Glutamatergic neuron (in vitro differentiated cells): Measurements from ENCODE around the gene IZUMO1. TPM values are rescaled to one million over a fixed set of nuclear protein-coding genes. Genes with fewer than 3 reads are reported as not detected.
A peak's percentile ranks its signal among the peaks of the same experiment; 100 is the strongest.

Experiments used
- DNase-seq: peaks from one replicate; pipeline ENCODE4 v3.0.0; 2022
- H3K27ac Mint-ChIP-seq: one replicate; pipeline ENCODE4 v1.8.0; 2020; ENCODE audit warnings: mild to moderate bottlenecking, mixed read lengths, inconsistent platforms; ENCODE audit not compliant: unreplicated experiment
- H3K27me3 Mint-ChIP-seq: one replicate; pipeline ENCODE4 v1.8.0; 2020; ENCODE audit warnings: mild to moderate bottlenecking, moderate library complexity, mixed read lengths, inconsistent platforms; ENCODE audit not compliant: unreplicated experiment
- H3K36me3 Mint-ChIP-seq: one replicate; pipeline ENCODE4 v1.8.0; 2020; ENCODE audit warnings: mild to moderate bottlenecking, mixed read lengths, inconsistent platforms; ENCODE audit not compliant: unreplicated experiment
- H3K4me1 Mint-ChIP-seq: one replicate; pipeline ENCODE4 v1.8.0; 2020; ENCODE audit warnings: mild to moderate bottlenecking, low read depth, mixed read lengths, inconsistent platforms; ENCODE audit not compliant: unreplicated experiment
- H3K4me3 Mint-ChIP-seq: one replicate; pipeline ENCODE4 v1.8.0; 2020; ENCODE audit warnings: mild to moderate bottlenecking, mixed read lengths, inconsistent platforms; ENCODE audit not compliant: unreplicated experiment
- H3K9me3 Mint-ChIP-seq: one replicate; pipeline ENCODE4 v1.8.0; 2020; ENCODE audit warnings: mild to moderate bottlenecking, moderate library complexity, mixed read lengths, inconsistent platforms; ENCODE audit not compliant: unreplicated experiment
- CTCF ChIP-seq: fragments of 200-600 bp; sonication (generic); IDR thresholded peaks from one replicate; pipeline ENCODE4 v1.5.0; 2021; ENCODE audit not compliant: partially characterized antibody, unreplicated experiment
- total RNA-seq: library from RNA; stranded (reverse); fragmentation: NEBNext Ultra II Directional; extraction: Animal tissue kit (Norgen Biotek cat#: 25700); gene quantifications from one replicate; pipeline ENCODE4 v1.2.1, GENCODE V29; 2021; ENCODE audit not compliant: unreplicated experiment

The IZUMO1 gene
- total RNA-seq, 1 donor from 2014 or later, result not detected

GRCh38 chr19:48750771-48751504, 4.2 kb upstream of the IZUMO1 start:
- H3K4me1 Mint-ChIP-seq, result peaks cover 7% of the 10 kb centered on the region
- no peaks in the 10 kb centered on the region for H3K36me3 Mint-ChIP-seq
- DNase-seq, result no peak
- peaks cover 6% of the 10 kb centered on the region for H3K9me3 Mint-ChIP-seq
- TF ChIP-seq CTCF, result no peak
- H3K27ac Mint-ChIP-seq, result no peak overlapping the region
- H3K4me3 Mint-ChIP-seq, result peak overlapping the region; percentile 74
- peaks cover 18% of the 10 kb centered on the region for H3K27me3 Mint-ChIP-seq

GRCh38 chr19:48750351-48750750, 3.6 kb upstream of the IZUMO1 start:
- H3K27me3 Mint-ChIP-seq, result peaks cover 18% of the 10 kb centered on the region
- no peaks in the 10 kb centered on the region for H3K36me3 Mint-ChIP-seq
- H3K4me1 Mint-ChIP-seq, result peaks cover 7% of the 10 kb centered on the region
- no peak for DNase-seq
- no peak overlapping the region for H3K27ac Mint-ChIP-seq
- H3K4me3 Mint-ChIP-seq, result no peak overlapping the region
- TF ChIP-seq CTCF, result no peak
- peaks cover 6% of the 10 kb centered on the region for H3K9me3 Mint-ChIP-seq

GRCh38 chr19:48749571-48750198, 3.0 kb upstream of the IZUMO1 start:
- peaks cover 6% of the 10 kb centered on the region for H3K4me1 Mint-ChIP-seq
- H3K27me3 Mint-ChIP-seq, result peaks cover 18% of the 10 kb centered on the region
- no peak overlapping the region for H3K4me3 Mint-ChIP-seq
- H3K9me3 Mint-ChIP-seq, result peaks cover 6% of the 10 kb centered on the region
- DNase-seq, result no peak
- H3K36me3 Mint-ChIP-seq, result no peaks in the 10 kb centered on the region
- no peak overlapping the region for H3K27ac Mint-ChIP-seq
- no peak for TF ChIP-seq CTCF

GRCh38 chr19:48746110-48746509, 599 bp downstream of the IZUMO1 start:
- H3K9me3 Mint-ChIP-seq, result peaks cover 7% of the 10 kb centered on the region
- no peak overlapping the region for H3K27ac Mint-ChIP-seq
- H3K36me3 Mint-ChIP-seq, result no peaks in the 10 kb centered on the region
- H3K4me1 Mint-ChIP-seq, result no peaks in the 10 kb centered on the region
- peak overlapping the region; percentile 86 for H3K4me3 Mint-ChIP-seq
- no peak for TF ChIP-seq CTCF
- DNase-seq, result no peak
- H3K27me3 Mint-ChIP-seq, result peaks cover 3% of the 10 kb centered on the region
